WTC11 (cell line): Measurements from ENCODE around the gene BNC1.

Experiments used
- ARID4B ChIP-seq: sonication (generic); formaldehyde crosslinking; IDR thresholded peaks from 2 replicates; pipeline ENCODE4 v1.8.0; 2023; ENCODE audit warnings: missing genetic modification reagents, mild to moderate bottlenecking, borderline replicate concordance
- CTCF ChIP-seq: fragments of 200-600 bp; IDR thresholded peaks from 2 replicates; pipeline ENCODE4 v1.8.0; 2022; ENCODE audit warnings: antibody characterized with exemption
- ZBTB21 ChIP-seq: sonication (generic); formaldehyde crosslinking; IDR thresholded peaks from 2 replicates; pipeline ENCODE4 v1.8.1; 2023; ENCODE audit warnings: mild to moderate bottlenecking, missing genetic modification reagents, borderline replicate concordance
- ZNF423 ChIP-seq: fragments of 250-450 bp; sonication (Bioruptor Pico); IDR thresholded peaks from 2 replicates; pipeline ENCODE4 v2.1.2; 2022; ENCODE audit warnings: mild to moderate bottlenecking, moderate library complexity

- TF ChIP-seq CTCF (no peak), ZNF423 (no peak), ZBTB21 (CRISPR knock-in tag) (no peak), ARID4B (CRISPR knock-in tag) (no peak)
These were observed 59.0 kb downstream of the BNC1 start for GRCh38 chr15:83225449-83225848.
